NCI-H187 (cell line): Measurements from ENCODE around the gene CRNN.

ENCODE experiments used
- DNase-seq, 2 experiments: peaks; one replicate each; lab custom pipeline; 2025; lab: John Stamatoyannopoulos, UW

The CRNN gene

DNA sequence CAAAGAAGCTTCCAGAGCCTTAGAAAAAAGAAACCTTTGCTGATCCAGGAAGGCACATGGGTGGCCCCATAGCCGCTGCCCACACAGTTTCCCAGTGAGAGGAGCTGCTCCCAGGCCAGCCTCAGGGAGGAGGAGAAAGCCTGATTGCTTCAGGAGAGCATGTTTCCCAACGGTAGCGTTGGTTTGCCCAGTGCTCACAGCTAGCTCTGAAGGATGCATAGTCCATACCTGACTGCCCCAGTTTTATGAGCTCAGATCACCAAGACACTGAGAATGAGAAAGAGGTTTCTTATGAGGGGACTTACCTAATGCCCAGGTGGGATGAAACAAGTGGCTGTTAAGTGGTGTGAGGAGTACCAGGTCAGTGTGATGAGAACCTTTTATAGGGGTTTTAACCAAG, at the start of gene CRNN:
TSS of gene CRNN (minus strand) at position 355 of the 400 bp plus-strand sequence. CDS start 2,030 bp downstream, outside the sequence.
- DNase-seq = no peak

DNA sequence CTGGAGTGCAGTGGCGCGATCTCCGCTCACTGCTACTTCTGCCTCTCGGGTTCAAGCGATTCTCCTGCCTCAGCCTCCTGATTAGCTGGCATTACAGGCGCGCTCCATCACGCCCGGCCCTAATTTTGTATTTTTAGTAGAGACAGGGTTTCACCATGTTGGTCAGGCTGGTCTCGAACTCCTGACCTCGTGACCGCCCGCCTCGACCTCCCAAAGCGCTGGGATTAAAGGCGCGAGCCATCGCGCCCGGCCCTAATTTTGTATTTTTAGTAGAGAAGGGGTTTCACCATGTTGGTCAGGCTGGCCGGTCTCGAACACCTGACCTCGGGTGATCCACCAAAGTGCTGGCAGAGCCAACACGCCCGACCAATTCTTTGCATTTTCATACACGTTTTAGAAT, 48.6 kb upstream of the CRNN start:
- no peak for DNase-seq

DNA sequence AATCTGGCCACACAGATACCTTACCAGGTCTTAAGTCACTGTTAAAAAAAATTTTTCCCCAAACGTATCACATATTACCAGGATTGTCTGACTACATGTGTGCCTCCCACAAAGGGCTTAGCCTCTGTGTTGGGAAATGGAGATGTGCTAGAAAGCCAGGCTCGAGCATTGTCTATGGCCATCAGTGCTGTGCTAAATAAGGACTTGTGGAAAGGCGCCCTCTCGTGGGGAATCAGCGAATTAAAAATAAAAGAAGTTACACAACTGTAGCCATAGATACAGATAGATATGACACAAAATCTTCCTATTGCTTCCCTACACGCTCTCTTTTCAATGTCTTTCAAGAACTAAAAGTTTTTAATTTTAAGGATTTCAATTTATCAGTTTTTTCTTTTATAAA, 47.5 kb upstream of the CRNN start:
- DNase-seq = no peak

DNA sequence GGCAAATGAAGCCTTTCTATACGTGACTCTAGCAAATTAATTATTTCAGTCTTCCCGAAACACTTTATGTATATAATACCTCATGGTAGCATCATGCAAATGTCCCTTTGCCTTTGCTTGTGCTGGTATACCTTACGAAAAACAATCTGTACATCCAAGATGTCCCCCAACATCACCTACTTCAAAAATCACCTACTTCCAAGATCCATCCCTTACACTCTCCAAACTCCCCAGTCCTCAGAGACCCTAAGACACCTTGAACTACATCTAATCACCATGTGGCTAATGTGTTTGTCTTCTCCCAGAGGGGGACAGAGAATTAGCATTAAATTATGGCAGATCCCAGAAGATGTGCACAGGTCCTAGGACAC, 46.5 kb upstream of the CRNN start:
- no peak for DNase-seq

DNA sequence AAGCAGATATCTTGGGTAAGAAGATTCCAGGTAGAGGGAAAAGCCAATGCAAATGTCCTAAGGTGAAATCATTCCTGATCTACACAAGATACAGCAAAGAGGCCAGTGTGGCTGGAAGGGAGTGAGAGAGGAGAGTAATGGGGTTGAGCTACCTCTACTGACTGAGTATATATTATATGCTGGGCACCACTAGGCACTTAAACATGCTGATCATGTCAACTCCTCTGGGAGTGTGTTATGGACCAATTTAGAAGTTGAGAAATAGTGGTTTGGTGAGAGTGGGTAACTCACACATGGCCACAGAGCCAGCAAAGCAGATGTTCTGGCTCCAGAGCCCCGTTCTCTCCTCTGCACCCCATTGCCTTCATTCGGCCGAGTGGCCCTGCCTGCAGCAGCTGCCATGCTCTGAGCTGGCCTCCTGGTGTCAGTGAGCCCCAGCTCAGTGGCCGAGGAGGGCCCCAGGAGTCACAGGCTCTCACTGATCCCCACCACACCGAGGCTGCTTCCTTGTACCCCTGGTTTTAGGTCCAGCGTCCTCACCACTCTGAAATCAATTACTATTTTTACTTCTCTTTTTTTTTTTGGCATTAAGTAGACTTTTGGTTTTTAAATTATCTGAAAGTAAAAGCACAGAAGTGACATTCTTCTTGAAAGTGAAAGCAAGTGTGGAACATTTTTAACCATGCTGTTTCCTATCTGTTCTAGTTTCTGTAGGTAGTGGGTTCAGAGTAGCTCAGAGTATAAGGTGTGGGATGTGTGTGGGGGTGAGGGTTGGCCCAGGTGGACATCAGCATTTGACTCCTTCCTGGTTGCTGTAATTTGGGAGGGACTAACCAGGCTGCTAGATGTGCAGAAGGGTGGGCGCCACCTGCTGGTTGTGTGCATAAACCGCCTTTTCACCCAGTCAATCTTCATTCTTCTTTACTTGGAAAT, 45.8 kb upstream of the CRNN start:
- peak; percentile 15 to 21 for DNase-seq

DNA sequence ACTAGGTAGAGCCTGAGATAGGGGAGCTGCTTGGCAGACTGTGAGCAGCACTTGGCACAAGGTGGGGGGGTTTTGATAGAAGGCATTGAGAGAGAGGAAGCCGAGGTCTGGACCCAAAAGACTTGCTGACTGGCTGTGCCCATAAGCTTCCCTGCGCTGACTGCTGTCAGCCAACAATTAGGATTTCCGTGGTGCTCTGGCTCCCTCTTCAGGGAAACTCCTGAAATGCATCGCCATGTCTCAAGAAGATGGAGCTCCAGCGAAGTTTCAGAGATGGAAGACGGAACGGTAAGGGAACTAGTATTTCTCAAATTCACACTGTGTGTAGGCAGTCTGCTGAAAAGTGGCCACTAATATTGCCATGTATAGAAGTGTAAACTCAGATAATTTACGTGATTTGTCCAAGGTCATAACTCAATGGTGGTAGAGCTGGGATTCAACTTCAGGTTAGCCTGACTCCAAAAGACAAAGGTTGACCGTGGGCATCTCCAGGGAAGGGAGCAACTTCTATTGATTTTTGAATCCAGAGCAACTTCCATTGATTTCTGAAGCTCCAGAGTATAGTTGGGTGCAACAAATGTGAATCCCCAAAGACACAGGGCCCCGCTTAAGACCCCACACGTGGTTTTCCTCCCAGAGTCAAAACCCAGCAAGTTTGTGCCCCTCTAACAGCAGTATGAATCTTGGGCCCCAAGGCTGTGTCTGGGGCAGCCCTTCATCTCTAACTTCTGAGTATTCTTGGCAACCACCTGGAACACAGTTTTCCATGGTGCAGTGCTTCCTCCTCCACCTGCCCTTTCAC, 44.5 kb upstream of the CRNN start:
- DNase-seq = peak; percentile 39 to 41

DNA sequence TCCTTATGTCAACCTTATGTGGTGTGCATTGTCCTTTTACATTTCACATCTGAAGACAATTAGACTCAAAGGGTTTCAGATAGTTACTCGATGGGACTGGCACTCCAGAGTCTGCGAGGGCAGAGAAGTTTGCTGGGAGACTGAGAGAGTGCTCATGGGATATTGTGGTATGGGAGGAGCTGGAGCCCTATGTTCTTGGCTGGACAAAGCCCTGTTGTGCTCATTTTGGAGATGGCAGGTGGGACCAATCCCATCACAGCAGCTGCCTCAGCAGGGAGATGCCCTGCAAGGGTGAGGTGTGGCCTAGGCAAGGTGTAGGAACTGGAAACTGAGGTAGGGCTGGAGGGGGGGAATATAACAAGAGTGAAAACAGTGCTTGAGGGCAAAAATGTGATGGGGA, 43.5 kb upstream of the CRNN start:
- DNase-seq = no peak

DNA sequence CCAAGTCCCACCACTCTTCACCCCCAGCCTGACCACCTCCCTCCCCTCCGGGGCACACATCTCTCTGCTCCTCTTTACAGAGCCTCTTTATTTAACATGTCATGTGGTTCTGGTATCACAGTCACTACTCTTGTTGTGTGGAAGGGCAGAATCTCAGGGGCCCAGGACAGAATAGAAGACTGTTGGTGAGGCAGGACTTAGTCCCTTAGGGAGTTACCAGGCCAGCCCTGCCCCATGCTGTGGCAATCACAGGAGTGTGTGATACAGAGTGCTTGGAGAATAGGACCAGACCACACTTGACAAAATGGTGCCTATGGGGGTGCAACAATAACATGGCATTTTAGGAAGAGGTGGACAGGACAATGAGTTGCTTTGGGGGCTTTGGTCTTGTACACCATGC, 43.0 kb upstream of the CRNN start:
- DNase-seq = no peak

DNA sequence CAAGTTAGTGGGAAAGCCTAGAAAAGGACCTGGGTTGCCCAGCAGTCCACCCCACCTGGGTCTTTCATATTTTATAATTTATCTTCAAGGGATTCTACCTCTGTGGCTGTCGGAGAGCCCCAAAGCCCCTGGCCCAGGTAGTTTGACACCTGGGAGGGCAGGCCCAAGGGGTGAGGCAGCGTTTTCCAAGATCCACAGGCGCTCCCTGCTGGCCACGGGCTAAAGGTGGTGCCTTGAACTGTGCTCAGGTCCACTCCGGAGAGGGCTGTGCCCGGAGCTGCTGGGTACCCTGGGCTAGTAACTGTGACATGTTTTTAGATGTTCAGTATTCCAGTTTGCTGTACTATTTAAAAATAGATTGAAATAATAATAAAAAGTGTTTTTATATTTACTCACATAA, 37.2 kb upstream of the CRNN start:
- DNase-seq = no peak

DNA sequence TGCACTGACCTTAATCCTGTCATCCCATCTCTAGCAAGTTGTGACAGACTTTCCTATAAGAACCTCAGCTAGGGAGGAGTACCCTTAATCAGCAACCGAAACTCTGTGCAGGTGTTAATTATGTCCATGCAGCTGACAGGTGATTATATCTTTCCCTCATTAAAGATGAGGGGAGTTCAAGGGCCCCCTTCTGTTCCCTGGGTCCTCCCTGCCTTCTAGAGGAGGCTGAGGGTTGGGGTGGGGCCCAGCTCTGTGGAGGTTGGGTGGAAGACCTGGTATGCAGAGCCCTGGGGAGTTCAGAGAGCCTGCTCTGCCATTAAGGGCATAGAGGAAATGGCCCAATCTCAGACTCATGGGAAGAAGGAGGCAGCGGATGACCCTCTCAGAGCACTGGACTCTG, 35.6 kb upstream of the CRNN start:
- DNase-seq = no peak

DNA sequence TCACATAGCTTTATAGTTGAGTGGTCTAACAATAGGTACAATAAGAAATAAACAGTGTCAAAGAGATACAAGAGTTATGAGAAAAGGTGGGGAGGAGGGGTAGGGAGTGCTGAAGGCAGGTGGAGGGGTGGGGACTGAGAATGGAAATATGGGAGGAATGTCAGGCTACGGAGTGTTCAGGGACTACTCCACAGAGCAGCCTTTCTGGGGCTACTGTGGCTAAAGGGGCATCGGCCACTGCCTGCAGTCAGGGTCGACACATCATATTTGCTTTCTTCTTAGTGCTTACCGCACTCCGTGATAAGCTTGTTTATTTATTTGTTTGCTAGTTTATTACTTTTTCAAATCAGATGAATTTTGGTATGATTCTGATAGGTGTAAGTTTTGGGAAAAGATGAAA, 34.4 kb upstream of the CRNN start:
- DNase-seq = no peak

DNA sequence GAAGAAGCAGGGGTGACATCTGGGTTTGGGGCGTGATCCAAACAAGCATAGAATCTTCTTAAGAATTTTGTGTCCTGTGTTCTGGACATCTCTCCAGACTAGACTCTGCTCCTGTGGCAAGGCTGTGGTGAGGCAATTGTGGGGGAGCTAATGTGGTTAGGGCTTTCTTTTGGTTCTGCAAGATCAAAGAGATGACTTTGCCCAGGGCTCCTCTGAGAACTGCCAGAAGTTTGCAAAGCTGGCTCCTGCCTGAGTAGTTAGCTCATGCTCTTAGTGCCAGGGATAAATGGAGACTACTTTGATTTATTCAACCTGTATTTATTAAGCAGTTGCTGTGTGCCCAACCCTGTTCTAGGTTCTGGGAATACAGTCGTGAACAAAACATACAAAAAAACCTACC, 34.0 kb upstream of the CRNN start:
- no peak for DNase-seq

DNA sequence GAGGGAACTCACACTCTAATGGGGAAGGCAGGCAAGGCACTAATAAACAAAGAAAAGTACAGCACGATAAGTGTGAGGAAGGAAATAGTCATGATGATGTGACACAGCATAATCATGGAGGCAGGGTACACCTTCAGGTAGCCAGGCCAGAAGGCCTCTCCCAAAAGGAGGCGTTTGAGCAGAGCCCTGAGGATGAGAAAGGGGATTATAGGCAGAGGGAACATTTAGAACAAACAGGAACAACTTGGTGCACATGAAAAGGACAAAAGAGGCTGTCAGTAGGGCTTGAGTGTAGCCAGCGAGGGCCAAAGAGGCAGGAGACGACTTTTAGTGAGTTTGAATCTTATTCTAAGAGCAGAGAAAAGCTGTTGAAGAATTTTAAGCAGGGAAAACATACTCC, 33.4 kb upstream of the CRNN start:
- no peak for DNase-seq

DNA sequence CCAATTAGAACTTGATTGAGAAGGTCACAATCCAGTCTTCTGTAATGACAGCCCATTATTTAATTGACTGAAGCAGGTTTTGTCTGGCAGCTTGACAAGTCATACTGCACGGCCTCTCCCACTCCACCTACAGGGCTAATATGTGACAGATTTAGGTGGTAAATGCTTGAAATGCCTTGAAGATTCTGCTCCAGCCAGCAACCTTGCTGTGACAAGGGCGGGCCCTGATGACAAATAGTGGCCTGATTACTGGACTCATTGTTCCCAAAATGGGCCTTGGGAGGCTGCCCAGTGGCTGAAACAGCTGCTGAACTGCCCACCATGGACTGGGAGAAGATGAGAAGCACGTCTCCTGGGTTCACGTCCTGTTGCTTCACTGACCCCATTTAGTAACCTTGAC, 30.0 kb upstream of the CRNN start:
- no peak for DNase-seq

DNA sequence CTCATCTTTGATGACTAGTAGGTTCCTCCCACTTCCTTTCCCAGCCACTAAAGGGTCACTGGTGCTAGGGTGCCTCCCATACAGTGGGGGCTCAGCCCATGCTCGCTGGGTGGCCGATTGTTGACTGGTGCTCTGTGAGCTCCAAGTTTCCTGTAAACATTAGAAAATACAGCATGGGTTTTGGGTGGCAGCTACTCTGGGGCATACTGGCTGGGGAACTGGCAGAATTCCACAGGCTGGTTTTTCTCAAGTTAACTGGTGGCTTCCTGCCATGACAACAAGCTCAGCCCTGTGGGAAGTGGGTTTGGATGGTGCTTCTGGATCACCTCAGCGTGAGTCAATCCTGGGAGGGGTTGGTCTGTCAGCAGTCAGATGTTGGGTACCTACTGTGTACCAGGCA, 28.7 kb upstream of the CRNN start:
- DNase-seq = no peak

DNA sequence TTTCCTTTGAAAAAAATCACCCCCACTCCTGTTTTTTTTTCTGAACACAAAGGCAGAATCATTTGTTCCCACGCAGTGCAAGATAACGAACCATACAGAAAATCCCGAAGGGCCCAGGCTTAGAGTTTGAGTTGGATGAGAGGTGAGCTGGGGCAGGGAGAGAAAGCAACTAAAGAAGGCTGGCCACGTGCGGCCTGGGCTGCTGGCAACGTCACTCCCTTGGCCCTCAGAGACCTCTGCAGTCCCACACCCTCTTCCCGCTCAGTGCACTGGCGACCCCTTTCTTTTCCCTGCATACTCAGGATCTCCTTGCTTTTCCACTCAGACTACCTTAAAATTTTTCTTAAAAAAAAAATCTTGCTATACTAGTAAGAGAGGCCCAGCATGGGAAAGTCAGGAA, 28.2 kb upstream of the CRNN start:
- no peak for DNase-seq

DNA sequence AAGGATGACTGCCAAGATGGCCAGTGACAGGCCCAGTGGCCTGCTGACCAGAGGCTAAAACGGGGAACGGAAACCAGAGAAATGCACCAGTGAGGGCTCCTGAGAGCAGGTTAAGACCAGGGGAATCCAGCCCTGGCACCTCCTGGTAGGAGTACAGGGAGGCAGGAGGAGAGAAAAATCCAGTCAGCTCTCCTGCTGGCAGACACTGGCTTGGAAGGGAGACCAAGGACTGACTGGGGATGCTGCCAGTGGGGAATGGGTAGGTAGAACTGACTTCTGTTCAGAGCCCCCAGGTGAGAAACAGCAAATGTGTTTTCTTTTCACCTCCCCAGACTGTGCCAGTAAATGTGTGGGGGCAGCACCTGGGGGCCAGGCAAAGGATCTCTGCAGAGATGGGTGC, 27.7 kb upstream of the CRNN start:
- no peak for DNase-seq

DNA sequence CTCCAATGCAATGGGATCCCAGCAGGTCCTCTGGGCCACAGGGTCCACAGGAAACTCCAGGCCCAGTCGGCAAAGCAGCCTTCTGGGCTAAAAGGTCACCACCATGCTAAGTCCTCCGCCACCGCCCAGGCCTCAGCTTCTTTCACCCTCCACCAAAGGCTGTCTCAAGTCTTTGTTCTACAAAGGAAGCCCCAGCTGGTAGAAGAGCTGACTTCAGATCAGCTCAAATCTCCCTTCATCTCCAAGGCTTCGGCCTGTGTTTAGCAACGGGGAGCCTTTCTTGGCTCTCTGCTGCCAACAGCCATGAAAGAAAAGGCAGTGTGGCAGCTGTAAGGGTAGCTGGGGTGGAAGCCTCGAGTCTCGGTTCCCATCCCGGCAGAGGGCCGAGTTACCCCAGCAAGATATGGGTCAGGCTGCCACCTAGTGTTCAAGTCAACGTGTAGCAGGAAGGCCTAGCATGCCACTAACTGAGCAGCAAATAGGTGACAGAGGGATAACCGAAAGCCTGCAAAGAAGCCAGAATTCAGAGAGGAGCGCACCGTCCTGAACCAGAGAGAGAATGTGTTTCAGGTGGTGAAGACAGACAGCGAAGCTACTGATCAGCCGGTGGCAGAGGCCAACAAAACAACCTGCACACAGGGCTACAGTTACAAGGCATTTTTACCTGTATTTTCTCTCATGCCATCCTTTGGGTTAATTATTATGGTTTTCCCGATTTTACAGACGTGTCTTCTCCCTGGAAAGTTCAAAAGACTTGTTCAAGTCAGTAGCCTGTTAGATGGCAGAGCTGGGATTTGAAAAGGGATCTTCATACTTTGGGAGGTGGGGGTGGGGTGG, 26.8 kb upstream of the CRNN start:
- DNase-seq = peak in 1 of 2 experiments; percentile 62

DNA sequence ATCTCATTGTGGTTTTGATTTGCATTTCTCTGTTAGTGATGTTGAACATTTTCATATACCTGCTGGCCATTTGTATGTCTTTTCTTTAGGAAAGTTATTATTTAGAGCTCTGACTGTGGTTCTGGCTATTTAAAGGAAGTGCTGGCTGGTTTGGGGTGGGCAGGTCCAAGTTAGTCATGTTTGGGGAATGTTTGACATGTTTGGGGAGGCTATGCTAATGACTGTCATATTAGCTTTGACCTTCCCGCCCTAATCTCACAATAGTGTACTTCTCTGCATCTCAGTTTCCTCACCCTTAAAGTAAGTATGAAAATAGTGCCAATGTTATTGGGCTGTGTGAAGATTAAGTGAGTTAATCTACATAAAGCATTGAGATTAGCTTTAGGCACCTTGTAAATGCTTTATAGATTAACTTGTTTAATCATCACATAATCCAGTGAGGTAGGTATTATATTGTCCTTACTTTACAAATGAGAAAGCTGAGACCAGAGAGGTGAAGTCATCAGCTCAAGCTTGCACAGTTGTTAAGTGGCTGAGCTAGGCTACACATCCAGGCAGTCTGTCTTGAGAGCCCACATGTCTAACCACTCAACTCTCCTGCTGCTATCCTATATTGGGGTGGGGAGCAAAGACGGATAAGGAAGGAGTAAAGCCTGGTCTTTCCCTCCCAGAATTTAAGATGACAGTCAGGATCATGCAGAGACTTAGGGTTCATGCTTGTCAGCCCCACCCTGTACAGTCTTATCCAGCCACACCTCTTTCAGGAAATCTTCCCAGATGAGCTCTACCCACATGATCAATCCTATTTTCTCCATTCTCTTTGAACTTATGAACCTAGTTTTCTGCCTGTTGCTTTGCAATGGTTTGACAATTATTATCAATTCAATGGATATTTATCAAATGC, 22.8 kb upstream of the CRNN start:
- no peak for DNase-seq

DNA sequence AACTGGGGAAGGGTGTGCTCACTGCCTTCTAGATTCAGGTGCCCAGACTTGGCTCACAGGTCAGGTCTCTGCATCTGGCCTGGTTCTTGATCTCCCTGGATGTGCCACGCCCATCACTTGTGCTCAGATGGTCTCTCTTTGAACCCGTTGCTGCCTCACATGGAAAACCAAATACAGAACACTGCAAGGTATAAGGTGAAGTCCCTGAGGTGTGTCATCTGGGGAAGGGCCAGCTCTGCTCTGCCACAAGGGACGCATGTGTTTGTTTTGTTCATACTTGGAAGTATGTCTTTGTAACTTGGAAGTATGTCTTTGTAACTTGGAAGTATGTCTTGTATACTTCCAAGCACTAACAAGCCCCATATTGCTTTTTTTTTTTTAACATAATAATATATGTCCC, 13.4 kb upstream of the CRNN start:
- no peak for DNase-seq

DNA sequence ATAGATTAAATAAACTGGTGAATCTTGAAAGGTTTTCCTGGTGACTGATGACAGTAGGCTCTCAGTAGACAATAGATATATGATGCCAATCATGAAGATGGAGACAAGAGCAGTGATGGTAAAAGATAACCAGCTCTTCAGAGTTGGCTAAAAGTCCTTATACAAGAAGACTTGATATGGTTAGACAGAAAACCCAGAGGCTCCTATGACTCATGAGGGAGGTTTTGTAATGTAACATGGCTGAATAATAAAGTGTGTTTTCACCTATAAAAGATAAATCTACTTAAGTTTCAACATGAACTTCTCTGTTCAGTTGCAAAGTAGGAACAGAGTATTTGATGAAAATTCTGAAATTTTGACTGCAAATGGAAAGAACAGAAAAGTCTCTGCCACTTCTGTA, 12.7 kb upstream of the CRNN start:
- no peak for DNase-seq
